ENCODE data around the gene BUD31.
"Not testable (repeated sequence)": the region's sequence is repeated elsewhere in the genome, so short reads cannot be mapped to it uniquely, and the experiment has no call there.

The BUD31 gene

DNA sequence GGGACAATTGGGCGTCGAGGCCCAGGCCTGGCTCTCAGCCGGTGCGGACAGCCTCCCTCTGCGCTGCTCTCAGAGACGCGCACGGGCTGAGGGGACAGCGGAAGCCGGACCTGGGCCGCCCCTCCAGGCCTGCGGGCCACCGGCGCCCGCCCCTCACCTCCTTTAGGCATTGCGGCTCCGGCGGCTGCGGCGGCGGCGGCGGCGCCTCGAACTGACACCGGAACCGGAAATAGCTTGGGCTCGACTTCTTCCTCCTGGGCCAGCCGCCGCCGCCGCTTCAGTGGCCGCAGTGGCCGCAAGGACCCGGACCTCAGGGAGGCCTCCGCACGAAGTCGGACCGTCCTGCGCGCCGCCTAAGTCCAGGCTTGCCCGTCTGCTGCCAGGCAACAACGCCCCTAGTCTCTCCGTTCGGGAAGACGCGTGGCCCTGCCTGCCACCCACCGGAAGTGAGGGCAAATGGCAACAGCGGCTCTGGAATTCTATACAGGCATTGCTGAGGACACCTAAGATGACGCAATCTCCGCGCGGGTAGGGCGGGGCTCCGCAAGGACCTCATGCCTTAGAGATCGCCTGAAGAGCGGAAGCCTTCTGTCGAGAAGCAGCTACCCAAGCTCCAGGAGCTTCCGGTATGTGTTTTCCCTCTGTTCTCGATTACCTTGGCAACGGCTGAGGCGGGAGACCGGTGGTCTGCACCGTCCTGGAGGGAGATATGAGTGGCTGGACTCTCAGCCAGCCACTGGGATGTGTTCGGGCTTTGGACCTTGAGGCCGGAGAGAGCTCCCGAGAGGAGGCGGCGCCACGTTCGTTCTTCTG is at the start of gene BUD31, which contains the start of gene PDAP1:
Gene BUD31, plus strand, starts transcription at position 591 of the 813 bp plus-strand sequence. CDS start 2,124 bp downstream, outside the sequence.
Gene PDAP1, minus strand, starts transcription at position 219 of the 813 bp plus-strand sequence. Its CDS starts 49 bp downstream, at position 170.
- peak; percentile 90 for DNase-seq (ENCODE audit: low read depth)

DNA sequence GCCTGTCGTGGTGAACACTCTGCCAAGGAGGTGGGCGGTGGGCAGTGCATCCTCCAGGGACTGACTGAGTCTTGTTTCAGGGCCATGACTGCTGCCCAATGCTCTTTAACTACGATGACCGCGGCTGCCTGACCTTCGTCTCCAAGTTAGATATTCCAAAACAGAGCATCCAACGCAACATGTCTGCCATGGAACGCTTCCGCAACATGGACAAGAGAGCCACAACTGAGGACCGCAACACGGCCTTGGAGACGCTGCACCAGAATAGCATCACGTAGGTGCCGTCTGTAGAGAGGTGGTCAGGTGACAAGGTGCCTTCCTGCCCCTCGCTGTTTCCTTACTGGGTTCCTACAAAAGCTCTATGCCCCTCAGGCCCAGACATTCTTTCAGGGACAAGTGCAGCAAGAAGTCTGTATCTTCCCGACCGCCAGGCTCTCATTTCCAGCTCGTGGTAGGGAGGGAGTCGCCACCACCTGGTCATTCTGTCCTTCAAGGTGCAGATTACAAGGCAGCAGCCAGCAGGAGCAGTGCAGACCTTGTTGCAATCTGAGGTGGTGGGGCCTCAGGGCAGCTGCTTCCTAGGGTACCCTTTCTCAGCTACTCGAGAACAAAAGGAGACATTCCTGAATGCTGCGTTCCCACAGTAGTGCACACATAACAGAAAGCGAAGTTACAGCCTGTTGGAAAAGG is 49.2 kb upstream of the BUD31 start:
- DNase-seq (ENCODE audit: low read depth) = no peak

DNA sequence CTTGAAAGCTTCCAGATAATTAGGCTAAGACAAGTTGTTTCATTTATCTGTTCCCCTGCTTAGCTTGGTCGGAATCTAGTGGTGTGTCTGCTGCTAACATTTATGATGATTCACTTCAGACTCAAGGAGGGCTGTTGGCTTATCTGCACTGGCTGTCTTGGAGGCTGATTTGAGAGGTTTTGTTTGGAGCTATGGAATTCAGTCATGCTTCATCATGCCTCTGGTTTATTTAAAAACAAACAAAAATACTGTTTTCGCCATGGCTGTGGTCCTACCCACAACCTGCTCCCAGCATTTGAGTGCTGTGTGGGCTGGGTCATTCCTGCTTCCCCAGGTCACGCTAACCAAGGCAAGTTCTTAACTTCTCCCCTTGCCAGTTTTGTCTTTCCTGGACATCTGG is 46.0 kb upstream of the BUD31 start:
- no peak for DNase-seq (ENCODE audit: low read depth)

DNA sequence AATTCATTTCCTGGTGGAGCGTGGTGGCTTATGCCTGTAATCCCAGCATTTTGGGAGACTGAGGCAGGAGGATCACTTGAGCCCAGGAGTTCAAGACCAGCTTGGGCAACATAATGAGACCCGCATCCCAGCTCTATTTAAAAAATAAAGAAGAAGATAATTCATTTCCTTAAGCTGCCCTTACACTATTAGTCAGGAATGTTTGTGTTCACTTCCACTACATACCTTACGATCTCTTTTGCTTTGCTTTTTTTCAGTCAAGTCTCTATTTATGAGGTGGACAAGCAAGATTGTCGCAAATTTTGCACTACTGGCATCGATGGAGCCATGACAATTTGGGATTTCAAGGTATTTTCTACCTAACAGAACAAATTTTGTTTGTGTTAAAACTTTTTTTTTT is 45.5 kb upstream of the BUD31 start:
- no peak for DNase-seq (ENCODE audit: low read depth)

DNA sequence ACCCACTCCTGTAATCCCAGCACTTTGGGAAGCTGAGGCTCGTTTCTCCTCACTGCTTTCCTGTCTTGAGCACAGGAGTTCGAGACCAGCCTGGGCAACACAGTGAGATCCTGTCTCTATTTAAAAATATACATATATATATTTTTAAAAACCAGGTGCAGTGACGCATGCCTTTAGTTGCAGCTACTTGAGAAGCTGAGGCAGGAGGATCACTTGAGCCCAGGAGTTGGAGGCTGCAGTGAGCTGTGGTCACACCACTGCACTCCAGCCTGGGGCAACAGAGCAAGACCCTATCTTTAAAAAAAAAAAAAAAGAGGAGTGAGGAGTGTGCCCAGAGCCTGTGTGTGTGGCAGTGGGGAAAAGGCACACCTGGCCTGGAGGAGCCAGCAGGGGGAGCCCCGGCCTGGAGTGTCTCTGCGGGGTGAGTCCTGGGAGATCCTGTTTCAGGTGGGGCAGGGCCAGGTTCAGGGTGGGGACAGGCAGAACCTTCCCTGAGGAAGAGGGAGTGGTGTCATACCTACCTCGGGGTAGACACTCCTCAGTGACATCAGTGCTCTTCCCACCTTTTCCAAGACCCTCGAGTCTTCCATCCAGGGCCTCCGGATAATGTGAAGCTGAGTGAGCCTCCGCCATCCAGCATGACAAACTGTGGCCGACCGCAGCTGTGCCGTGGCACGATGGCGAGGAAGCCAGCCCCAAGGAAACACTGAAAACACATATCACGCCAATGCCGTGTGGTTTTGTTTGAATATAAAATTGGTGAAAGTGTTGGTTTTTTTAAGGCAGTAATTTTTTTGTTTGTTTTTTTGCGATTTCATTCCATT is 43.2 kb upstream of the BUD31 start:
- DNase-seq (ENCODE audit: low read depth) = no peak

DNA sequence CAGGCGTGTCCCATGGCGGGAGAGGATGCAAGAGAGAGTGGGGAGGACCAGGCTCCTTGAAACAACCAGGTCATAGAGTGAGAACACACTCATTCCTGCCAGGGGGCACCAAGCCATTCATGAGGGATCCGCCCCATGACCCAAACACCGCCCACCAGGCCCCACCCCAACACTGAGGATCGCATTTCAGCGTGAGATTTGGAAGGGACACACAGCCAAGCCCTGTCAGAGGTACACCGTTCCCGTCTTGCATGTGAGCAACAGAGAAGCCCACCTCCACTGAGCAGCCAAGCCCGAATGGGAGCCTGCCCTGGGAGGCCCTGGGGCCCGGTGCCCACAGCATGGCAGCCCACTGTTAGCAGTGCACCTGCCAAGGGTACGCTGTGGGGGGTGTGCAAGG is 42.1 kb upstream of the BUD31 start:
- no peak for DNase-seq (ENCODE audit: low read depth)

DNA sequence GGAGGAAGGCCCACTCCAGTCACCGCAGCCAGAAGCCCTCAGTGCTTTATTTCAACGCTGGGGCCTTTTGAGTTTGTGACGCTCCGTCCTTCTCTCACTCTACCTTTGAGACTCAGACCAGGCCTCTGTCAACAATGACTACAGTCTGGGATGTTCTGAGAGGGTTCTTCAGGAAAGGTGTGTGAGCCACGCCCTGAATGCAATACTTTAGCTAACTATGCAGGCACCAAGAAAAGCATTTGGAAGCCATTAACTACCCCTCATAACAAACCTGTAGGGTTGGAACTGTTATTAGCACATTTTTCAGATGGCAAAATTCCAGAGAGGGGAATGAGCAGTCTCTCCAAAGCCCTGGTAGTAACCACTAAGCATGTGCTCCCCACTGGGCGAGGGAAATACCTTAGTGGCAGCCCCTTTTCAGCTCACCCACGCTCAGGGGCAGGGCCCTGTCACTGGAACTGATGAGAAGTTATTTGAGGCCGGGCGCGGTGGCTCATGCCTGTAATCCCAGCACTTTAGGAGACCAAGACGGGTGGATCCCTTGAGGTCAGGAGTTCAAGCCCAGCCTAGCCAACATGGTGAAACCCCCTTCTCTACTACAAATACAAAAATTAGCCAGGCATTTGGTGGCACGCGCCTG is 39.9 kb upstream of the BUD31 start:
- no peak for DNase-seq (ENCODE audit: low read depth)

DNA sequence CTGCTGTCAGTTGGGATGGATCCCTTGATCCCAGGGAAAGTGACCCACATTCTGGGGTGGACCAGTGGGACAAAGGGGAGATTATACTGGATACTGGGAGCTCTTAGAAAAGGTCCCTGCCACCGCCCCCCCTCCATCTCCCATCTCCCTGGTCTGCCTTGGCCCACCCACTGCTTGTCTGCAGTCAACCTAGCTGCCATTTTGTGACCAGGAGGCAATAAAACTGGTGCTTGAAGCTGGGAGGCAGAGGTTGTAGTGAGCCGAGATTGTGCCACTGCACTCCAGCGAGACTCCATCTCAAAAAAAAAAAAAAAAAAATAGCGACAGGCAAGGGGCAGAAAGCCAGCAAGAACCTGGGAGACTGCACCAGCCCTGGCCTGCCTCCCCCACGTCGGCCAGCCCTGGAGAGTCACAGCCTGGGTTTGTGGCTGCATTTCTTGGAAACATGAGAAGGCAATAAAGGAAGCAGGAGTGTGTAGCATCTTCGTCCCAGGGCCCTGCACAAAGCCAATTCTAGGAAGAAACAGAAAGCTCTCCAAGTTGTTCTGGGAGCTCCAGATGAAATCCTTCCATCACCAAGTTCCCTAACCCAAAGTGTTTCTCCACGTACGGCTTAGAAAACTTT is 38.9 kb upstream of the BUD31 start:
- no peak for DNase-seq (ENCODE audit: low read depth)

DNA sequence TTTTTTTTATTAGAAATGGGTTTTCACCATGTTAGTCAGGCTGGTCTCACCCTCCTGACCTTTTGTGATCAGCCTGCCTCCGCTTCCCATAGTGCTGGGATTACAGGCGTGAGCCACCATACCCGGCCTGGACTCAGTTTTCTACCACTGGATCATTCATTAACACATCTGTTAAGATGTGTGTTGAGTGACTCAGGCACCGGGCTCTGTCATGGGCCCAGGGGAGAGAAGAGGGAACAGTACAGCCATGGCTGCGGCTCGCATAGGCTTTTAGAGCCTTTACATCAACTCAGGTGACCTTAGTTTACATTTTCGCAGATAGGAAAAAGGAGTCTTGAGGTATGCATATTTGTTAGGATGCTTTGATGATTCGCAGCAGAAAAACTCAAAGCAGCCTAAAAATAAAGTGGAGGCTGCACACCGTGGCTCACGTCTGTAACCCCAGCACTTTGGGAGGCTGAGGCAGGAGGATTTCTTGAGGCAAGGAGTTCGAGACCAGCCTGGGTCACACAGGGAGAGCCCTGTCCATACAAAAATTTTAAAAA is 37.3 kb upstream of the BUD31 start:
- DNase-seq (ENCODE audit: low read depth) = no peak

DNA sequence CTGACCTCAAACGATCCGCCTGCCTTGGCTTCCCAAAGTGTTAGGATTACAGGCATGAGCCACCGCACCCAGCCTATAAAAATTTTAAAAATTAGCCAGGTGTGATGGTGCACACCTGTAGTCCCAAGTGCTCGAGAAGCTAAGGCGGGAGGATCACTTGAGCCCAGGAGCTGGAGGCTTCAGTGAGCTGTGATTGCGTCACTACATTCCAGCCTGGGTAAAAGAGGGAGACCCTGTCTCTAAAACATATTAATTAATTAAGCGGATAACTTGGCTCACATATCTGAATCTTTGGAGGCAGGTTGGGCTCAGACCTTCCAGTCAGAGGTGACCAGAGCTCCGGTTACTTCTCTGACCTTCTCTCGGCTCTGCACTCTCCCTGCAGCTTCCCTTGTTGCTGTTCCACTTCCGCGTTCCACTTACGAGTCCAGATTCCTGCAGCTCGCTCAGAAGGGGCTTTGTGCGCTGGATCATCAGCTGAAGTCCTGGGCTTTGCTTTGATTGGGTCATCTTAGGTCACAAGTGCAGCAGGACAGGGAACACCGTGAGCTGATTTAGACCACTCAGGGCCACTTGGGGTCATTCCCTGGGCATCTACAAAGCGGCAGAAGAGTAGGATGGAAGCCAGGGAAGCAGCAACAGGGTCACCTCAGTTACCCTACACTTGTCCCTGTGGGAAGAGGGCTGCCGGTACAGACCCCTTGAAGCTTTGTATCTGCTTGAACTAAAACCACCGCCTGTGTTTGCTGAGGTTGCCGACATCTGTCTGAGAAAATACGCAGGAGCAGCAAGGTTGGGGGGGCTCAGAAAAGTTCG is 36.3 kb upstream of the BUD31 start:
- DNase-seq (ENCODE audit: low read depth) = no peak

DNA sequence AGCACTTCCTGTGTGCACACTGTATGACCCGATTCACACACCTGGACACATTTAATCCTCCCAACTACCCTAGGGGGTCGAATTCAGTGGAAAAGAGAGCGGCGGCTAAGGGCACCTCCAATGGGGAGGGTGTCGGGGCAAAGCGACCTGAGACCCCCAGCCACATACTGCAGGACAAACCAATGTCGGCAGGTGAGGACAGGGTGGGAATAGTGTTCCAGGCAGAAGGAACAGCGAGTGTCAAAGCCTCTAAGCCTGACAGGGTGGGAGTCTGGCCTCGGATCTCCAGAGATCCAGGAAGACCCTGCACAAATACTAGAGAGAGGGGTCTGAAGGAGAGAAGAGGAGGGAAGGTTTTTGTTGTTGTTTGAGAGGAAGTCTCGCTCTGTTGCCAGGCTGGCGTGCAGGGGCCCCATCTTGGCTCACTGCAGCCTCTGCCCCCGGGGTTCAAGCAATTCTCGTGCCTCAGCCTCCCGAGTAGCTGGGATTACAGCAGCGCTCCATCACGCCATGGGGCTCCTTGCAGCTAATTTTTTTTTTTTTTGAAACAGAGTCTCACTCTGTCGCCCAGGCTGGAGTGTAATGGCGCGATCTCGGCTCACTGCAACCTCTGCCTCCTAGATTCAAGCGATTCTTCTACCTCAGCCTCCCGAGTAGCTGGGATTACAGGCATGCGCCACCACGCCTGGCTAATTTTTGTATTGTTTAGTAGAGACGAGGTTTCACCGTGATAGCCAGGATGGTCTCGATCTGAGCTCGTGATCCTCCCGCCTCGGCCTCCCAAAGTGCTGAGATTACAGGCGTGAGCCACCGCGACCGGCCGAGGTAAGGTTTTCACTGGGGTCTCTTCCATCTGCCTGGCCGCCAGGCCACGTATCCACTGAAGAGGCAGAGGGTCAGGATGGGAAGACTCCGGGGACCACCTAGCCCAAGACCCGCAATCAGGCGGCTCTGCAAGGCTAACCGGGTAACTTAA is 35.4 kb upstream of the BUD31 start:
- no peak for DNase-seq (ENCODE audit: low read depth)

DNA sequence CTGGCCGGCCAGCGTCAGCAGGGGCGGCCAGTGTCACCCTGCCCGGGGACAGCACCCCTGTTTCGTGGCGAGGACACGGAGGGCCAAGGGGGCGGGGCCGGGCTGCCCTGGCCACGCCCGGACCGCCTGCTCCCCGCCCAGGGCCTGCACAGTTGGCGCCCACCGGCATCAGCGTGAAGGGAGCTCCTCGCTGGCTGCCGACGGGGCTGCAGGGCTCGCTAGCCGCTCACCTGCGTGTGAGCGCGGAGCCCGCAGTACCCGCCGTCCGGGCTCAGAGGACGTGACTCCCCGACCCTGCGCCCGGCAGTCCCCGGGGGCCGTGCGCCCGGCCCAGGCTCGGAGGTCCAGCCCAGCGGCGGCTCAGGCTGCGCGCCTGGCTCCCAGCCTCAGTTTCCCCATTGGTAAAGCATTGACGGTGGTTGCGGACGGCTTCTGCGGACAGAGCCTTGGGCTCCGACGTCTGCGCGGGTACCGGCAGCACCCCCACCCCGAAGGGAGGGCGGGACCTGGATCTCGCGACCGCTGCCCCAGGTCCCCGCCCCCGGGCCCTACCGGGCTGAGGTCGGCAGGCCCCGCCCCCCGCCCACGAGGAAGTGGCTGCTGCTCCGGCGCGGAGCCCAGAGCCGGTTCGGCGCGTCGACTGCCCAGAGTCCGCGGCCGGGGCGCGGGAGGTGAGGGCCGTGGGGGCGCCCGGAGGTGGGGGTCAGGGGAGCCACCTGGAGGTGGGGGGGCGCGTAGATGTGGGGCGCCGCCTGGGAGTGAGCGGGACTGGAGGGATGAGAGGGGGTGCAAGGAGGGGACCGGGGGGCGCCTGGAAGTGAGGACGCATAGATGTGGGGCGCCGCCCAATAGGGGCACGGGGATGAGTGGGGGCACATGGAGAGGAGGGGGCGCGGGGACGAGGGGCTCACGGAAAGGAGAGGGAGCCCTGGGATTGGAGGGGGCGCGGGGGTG is 34.4 kb upstream of the BUD31 start, which contains the start of gene ARPC1B:
Gene ARPC1B, plus strand, starts transcription at position 620 of the 954 bp plus-strand sequence. CDS start 10,985 bp downstream, outside the sequence.
- DNase-seq (ENCODE audit: low read depth) = peak; percentile 63

DNA sequence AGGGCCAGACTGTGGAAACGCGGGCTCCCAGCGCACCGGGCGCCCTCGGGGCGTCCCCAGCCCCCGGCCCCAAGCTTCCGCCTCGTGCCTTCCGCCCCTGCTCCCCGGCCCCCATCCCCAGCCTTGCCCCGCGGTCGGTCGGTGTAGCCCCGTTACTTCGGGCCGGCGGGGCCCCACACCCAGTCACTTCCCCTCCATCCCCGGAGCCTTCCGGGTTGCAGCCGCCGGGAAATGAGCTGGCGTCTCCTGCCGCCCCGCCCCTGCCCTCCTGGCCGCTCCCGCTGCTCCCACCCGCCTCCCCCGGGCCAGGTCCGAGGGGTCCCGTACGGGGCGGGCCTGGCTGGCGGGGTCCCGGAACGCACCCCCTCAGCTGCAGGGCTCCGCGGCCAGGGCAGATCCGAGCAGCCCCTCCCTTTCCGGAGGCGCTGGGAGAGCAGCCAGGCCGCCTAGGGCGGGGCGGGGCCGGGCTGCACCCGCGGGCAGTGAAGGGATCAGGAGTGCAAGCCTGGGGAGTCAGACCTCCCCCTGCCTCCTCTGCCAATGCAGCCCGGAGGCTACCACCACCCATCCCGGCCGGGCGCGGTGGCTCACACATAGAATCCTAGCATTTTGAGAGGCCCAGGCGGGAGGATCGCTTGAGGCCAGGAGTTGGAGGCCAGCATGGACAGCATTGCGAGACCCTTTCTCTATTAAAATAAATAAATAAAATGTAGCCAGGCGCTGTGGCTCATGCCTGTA is 33.5 kb upstream of the BUD31 start:
- no peak for DNase-seq (ENCODE audit: low read depth)

DNA sequence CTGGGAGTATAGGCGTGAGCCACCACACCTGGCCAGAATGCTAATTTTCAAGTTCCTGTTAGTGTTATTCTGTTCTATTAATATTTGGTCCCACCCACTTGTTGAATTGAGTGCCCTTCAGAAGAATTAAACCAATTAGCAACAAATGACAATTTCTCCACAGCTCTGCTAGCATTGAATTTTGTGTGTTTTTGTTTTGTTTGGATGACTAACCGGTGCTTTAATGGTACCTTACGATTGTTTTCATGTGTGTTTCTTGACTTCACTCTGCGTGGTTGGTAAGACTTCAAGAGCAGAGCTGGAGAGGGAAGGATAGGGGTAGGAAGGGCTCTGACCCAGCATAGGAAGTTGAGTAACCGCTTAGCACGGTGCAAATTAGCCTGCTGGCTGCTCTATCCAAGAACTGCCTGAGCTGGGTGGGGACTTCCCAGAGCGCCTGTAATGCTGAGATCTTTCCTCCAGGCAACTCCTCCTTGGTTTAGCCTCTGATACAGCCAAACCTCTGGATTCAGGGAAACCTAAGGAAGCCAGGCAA is 29.7 kb upstream of the BUD31 start:
- DNase-seq (ENCODE audit: low read depth) = peak; percentile 59

DNA sequence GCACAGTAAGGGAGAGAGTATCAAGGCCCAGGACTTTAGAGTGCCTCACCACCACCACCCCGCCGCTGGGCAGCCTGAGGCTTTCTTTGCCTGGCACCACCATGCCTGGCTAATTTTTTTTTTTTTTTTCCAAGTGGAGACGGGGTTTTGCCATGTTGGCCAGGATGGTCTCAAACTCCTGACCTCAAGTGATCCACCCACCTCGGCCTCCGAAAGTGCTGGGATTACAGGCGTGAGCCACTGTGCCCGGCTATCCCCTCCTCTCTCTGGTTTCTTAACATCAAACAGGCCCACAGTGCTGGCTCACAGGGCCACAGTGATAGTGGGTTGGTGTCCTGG is 29.1 kb upstream of the BUD31 start:
- DNase-seq (ENCODE audit: low read depth) = not testable (repeated sequence)

DNA sequence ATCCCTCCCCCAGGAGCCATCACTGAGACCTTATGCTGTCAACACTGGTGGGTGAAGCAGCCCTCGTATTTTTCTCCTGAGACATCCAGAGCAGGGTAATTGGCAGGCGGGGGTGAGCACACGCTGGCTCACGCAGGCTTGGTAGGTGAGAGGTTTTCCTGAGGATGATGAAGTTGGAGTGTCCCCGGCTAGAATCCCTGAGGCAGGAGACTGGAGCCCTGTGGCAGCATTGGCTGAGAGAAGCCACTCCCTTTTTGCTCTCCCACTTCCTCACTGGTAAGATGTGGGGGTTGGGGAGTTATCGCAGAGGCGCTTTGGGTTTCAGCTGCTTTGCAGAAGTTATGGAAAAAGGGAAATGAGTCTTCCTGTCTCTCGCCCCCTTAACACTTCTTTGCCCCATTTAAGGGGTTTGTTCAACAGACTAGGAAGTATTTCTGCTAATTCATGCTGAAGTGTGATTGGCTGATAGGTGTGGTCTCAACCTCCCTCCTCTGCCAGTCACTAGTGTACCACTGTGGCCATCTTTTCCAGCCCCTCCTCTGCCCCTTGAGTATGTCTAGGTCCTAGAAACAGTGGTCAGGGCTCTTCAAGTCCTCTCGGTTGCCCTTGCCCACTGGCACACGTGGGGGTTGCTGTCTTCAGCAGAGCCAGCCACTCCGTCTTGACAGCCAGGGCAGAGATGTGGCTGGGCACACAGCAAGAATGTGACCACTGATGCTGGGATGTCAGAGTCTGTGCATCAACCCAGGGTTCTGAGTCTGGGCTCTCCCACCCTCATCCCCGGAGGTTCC is 28.5 kb upstream of the BUD31 start:
- DNase-seq (ENCODE audit: low read depth) = peak; percentile 80
